ENCODE measurements around the gene PIRT.

Gene PIRT

GRCh38 chr17:10831696-10832095 is 6.2 kb downstream of the PIRT start:
- no peak for DNase-seq

DNA sequence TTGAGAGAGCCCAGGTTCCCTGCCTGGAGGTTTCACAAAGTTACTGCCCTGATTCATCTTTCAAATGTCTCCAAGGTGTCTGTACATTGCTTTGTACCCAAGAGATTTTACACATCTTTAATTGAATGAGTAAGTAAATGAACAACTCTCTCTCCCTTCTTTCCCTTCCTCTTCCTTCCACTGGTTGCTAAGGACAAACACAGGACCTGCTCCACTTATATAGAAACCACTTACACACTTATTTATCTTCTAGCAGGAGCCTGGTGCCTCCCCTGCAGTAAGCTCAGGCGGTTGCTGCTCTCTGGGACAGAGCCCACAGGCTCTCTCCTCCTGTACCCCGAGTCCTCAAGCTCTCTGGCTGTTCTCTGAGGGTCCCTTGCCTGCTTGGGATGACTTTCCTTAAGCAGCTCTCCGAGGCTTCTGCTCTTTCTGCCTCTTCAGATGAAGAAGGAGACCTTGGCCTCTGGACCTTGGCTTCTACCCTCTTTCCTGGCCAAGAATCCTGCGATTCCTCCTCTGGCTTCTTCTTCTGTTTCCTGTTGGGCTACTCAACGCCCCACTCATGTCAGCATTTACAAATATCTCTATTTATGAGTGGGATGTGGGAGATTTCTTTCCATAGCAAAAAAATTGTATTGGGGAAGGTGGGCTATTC is 9.9 kb downstream of the PIRT start:
- no peak for DNase-seq
- in situ Hi-C loops (cut with MboI; ENCODE audit: low pct_unique_long_range_greater_than_20kb, low sequenced_read_pairs): loop anchor here (25.0 kb wide), 1 partner anchor 191 kb away; no protein-coding TSS in a partner anchor

More at GRCh38 chr17:10831696-10832095, 6.2 kb downstream of the PIRT start:
- in situ Hi-C loops (cut with MboI; ENCODE audit: low pct_unique_long_range_greater_than_20kb, low sequenced_read_pairs): loop anchor here (25.0 kb wide), 1 partner anchor 194 kb away; no protein-coding TSS in a partner anchor

DNA sequence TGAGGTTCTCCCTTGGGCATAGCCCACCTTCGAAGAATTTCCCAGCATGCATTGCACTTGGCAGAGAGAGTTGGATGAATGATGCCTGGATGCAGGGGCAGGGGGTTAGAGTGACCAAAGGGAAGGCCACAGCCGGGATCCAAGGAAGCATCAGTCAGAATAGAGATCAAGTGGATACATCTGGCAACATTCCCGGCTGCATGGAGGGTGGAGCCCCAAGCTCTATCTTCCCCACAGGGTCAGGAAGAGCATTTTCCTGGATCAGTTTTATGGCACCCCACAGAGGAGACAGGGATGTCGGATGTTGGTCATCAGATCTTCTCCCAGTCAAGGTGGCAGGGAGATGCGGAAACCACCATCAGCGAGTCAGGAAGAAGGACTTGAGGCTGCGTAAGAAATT is 13.0 kb downstream of the PIRT start:
- no peak for DNase-seq
- in situ Hi-C loops (cut with MboI; ENCODE audit: low pct_unique_long_range_greater_than_20kb, low sequenced_read_pairs): loop anchor here (25.0 kb wide), 1 partner anchor 188 kb away; no protein-coding TSS in a partner anchor

- in situ Hi-C loops (cut with MboI; ENCODE audit: low pct_unique_long_range_greater_than_20kb, low sequenced_read_pairs): no loop called here
- DNase-seq: no peak
These were observed 16.1 kb downstream of the PIRT start for GRCh38 chr17:10821770-10822169.

- in situ Hi-C loops (cut with MboI; ENCODE audit: low pct_unique_long_range_greater_than_20kb, low sequenced_read_pairs): no loop called here
- no peak for DNase-seq
These were observed 16.8 kb downstream of the PIRT start for GRCh38 chr17:10821054-10821453.

DNA sequence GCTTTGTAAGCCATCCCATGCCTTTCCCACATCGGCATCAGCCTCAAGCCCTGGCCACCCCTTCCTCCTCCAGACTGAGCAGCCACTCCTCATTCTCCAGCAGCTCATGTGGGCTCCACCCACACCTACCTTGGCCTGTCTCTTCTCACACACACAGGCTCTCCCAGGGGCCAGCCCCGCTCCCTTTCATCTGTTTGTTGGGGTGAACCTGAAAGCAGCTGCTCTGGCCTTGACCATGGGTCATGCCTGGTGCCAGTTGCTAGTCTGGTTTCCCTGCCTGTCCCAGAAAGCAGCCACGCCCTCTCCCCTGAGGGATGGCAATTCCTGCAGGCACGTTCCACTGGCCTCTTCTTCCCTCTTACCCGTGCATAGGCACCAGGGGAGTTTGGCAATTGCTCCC is 22.6 kb downstream of the PIRT start:
- in situ Hi-C loops (cut with MboI; ENCODE audit: low pct_unique_long_range_greater_than_20kb, low sequenced_read_pairs): no loop called here
- DNase-seq: no peak

DNA sequence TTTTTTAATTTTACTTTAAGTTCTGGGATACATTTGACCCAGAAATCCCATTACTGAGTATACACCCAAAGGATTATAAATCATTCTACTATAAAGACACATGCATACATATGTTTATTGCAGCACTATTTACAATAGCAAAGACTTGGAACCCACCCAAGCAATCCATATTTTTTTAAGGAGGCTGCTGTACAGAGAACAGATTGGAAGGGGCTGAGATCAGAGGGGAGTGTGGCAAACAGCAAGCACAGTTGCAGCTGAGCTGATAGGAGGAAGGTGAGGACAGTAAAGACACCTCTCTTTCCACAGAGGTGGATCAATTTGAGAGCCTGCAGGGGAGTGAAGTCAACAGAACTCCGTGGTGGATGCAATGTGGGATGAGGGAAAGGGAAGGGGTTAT is 23.8 kb downstream of the PIRT start:
- no peak for DNase-seq
- in situ Hi-C loops (cut with MboI; ENCODE audit: low pct_unique_long_range_greater_than_20kb, low sequenced_read_pairs): no loop called here

DNA sequence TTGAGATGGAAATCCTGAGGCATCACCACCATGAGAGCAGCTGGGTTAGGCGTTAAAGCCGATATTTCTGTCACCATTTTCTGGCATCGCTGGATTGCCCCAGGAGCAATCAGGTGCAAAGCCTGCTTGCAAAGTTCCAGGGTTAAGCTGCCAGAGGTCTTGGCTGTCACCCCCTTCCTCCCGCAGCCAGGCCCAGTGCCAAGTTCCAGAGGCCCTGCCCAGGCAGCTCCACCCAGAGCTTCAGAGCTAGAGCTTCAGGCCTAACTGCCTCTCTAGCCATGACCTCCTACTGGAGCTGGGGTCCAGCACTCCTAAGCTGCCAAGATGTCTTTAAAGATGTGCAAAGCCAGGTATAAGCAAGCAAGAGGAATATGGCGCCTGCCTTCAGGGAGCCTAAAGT is 25.2 kb downstream of the PIRT start:
- in situ Hi-C loops (cut with MboI; ENCODE audit: low pct_unique_long_range_greater_than_20kb, low sequenced_read_pairs): no loop called here
- no peak for DNase-seq

- in situ Hi-C loops (cut with MboI; ENCODE audit: low pct_unique_long_range_greater_than_20kb, low sequenced_read_pairs): no loop called here
- no peak for DNase-seq
These were observed 28.3 kb downstream of the PIRT start for GRCh38 chr17:10809605-10810004.

DNA sequence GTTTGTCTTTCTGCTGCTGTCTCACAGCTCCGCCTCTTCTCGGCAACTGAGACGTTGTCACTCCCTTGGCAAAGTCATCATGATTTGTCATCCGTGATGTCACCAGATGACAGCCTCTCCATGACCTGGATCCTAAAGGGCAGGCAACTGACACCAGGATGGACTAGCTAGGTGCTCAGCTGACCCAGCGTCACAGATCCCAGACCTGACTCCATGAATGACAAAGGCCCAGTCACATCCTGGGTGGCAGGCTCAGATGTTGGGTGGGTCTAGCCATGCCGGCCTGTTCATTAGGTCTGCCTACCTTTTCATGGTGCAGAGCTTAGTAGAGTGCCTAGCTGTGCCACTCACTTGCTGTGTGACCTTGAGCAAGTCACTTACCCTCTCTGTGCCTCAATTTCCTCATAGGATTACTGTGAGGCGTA is 30.2 kb downstream of the PIRT start:
- no peak for DNase-seq
- in situ Hi-C loops (cut with MboI; ENCODE audit: low pct_unique_long_range_greater_than_20kb, low sequenced_read_pairs): no loop called here

DNA sequence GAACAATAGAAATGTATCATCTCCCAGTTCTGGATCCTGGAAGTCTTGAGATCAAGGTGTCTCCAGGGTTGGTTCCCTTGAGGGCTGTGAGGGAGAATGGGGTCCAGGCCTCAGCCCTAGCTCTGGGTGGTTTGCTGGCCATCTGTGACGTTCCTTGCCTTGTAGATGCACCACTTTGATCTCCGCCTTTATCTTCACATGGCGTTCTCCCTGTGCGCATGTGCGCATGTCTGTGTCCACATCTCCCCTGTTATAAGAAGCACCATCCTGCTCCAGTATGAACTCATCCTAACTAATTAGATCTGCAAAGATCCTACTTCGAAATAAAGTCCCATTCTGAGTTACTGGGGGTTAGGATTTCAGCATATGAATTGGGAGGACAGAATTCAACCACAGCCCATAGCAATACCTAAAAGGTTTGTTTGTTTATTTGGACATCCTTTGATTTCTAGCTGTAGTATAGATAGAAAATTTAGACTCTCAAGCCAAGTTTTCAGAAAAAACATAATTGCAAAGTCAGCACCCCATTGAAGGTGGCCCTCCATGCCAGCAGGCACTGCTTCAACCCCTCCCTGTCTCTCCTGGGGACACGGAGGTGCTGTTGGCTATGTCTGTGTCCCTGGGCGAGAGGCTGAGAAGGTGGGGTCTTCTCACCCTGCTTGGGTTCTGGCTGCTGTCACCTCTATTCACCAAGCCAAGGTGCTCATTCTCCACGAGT is 31.2 kb downstream of the PIRT start:
- DNase-seq: no peak

DNA sequence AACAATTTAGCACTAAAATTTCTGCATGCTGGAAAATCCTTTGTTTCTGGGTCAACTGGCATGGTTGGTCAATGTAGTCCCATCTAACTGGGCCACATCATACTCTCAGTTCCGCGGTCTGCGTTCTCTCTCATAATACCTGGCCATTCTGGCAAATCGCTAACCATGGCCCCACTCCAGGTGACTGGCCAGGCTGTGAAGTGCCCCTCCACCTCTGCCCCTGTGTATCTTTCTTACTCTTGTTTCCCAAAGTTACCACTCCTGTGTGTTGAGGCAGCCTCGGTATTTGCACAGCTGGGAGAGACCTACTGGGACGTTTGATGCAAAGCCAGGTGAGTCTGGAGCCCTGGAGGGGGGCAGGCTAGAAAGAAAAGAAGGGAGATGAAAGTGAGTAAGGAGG is 32.0 kb downstream of the PIRT start:
- in situ Hi-C loops (cut with MboI; ENCODE audit: low pct_unique_long_range_greater_than_20kb, low sequenced_read_pairs): no loop called here
- no peak for DNase-seq

More for the DNA sequence above, 31.2 kb downstream of the PIRT start:
- in situ Hi-C loops (cut with MboI; ENCODE audit: low pct_unique_long_range_greater_than_20kb, low sequenced_read_pairs): no loop called here

DNA sequence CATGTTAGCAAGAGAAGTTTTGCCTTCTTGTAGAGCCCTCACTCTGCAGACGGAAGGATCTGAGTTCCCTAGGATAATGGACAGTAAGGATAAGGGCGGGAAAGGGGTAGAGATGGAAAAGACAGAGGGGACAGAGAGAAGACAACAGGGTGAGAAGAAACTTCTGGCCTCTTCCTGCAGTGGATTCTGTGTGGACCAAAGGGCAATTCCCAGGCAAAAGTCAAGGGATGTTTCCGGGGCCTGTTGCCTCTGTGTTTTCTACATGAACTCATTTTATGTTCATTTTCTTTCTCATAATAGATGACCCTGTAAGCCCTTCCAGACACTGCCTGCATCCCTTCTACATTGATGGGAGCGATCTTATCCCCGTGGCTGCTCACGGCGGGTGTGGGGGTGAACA is 33.3 kb downstream of the PIRT start:
- no peak for DNase-seq
- in situ Hi-C loops (cut with MboI; ENCODE audit: low pct_unique_long_range_greater_than_20kb, low sequenced_read_pairs): no loop called here

DNA sequence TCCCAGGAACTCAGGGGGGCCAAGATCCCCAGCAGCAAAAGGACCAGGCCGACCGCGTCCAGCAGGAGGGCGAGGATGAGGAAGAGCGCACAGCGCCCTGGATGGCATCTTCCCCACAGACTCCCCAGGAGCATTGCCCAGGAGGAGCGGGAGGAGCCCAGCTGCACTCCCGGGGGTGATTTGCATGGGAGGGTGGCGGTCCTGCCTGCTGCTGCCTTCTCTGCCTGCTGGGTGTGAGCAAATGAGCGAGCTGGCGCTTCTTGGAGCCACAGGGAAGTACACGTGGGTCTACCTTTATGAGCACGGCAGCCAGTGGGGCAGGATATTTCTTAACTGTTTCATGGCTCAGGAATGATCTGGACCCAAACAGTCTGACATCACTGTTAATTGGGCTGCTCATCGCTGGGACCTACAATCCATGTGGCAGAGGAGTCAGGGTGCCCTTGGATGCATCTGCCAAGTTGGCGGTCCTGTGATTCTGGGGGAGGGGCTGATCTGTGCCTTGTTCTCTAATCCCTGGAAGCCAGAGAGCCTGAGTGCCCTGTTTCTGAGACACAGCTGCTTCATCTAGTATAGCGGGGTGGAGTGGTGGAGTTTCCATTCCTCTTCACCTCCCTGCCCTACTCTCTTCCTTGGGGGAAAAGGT is 33.9 kb downstream of the PIRT start, which contains the start of gene TMEM238L:
Gene TMEM238L, minus strand, starts transcription at position 270 of the 646 bp plus-strand sequence. Its CDS starts 136 bp downstream, at position 134.
- in situ Hi-C loops (cut with MboI; ENCODE audit: low pct_unique_long_range_greater_than_20kb, low sequenced_read_pairs): no loop called here
- no peak for DNase-seq

DNA sequence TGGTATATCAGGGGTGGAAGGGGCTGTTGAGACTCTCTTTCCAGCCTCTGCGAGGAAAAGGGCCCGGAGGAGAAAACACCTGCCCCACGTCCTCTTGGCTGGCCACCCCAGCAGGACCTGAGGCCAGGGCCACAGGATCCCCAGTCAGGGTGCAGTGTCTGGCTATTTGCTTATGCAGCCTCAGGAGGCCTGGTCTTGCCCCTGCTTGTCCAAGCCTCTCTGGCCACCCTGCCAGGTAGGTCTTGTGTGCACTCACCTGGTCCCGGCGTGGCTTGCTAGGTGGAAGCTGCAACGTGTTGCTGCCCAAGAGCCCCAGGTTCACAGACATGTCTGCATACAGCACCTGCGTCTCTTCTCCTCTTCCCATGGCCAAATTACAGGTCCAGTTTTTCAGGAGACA is 34.5 kb downstream of the PIRT start:
- DNase-seq: no peak
- in situ Hi-C loops (cut with MboI; ENCODE audit: low pct_unique_long_range_greater_than_20kb, low sequenced_read_pairs): no loop called here

DNA sequence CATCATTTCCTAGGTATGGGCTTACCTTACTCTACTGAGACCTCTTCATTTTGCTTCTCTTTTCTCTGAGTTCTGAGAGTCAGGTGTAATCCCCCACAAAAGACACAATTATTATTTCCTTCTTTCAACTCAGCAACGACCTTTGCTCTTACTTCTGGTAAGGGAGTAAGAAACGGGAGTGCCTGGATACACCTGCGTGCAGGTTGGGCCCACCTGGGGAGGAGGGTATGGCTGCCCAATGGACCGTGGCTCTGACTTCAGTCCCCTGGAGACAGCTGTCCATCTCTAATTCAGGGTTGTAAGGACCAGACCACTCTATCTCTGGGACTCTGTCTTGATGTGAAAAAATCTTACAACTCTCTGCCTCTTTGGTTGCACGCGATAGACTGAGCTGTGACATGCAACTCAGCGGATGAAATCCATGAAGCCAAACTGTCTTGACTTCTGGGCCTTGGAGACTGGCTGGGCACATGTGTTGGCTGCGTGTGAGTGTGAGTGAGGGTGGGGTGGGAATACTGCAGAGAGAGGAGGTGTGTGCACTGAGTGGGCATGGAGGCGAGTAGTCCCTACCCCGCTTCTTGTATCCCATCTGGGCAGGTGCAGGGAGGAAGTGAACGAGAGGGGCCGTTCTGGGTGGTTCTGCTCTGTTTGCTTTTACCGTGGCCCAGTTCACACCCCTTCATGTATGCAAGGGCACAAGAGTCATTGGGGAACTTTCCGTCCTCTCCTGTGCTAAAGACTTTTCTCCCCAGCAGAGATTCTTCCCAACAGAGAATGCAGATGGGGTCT is 35.2 kb downstream of the PIRT start:
- no peak for DNase-seq
- in situ Hi-C loops (cut with MboI; ENCODE audit: low pct_unique_long_range_greater_than_20kb, low sequenced_read_pairs): no loop called here

DNA sequence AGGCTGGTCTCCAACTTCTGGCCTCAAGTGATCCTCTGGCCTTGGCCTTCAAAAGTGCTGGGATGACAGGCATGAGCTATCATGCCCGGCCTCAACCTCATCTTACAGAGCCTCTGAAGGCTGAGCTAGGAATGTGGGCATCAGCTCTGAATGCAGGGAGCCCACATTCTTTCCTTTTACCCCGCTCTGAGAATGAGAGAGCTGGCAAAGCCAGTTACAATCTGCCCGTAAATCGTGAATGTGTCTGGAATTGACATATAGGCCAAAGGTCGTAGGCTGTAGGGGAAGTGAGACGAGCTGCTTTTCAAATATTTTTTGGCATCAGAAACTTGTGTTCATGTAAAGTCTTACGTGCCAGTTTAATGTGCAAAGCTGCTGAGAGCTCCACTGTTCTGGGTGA is 38.5 kb downstream of the PIRT start:
- no peak for DNase-seq
- in situ Hi-C loops (cut with MboI; ENCODE audit: low pct_unique_long_range_greater_than_20kb, low sequenced_read_pairs): no loop called here

- DNase-seq: no peak
- in situ Hi-C loops (cut with MboI; ENCODE audit: low pct_unique_long_range_greater_than_20kb, low sequenced_read_pairs): no loop called here
These were observed 39.0 kb downstream of the PIRT start for GRCh38 chr17:10798910-10799309.

- DNase-seq: no peak
- in situ Hi-C loops (cut with MboI; ENCODE audit: low pct_unique_long_range_greater_than_20kb, low sequenced_read_pairs): no loop called here
These were observed 39.5 kb downstream of the PIRT start for GRCh38 chr17:10798332-10798749.
